GM19043 (cell line): ENCODE measurements around the gene GRAMD1B.
A peak's percentile ranks its signal among the peaks of the same experiment; 100 is the strongest.
"Not testable (repeated sequence)": the region's sequence is repeated elsewhere in the genome, so short reads cannot be mapped to it uniquely, and the experiment has no call there.

Experiments
- ATAC-seq: cut with Tn5 transposase; IDR thresholded peaks from one replicate; pipeline ENCODE4 v1.9.1; 2021; ENCODE audit warnings: low read depth; ENCODE audit not compliant: unreplicated experiment

The GRAMD1B gene

DNA sequence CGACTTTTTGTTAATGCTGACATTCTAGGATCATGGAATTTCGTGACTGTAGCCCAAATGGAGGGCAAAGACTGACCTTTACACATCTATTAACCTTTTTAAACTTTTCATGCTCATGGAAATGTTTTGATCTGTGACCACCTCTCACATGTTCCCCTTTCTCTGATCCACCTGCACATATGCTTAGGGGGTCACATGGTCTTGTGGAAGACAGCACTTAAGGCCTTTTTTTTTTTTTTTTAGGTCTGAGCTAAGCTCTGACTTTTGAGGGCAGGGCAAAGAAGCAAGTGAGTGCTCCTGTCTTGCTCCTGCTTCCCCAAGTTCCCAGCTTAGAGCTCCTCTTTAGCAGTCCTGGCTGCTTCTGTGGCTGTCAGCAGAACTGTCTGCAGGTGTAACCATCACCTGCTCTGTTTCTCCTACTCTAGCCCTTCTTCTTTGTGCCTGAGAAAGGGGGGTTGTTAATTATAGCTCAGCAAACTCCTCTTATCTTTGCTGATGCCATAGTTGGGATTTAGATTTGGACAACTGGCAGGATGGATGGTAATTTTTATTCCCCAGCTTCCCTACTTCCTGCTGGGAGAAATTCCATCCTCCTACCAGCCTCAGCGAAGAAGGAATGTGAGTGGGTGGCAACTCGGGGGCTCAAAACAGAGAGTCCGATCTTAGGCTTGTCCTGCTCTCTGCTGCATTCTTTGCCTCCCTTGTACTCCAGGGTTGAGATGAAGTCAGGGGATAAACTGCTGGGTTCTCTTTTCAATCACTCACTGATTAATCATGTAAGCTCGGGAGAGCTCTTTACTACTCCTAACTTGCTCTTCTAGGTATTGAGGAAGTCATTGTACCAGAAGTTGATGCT lies 64.4 kb downstream of the GRAMD1B start:
- ATAC-seq = no peak

DNA sequence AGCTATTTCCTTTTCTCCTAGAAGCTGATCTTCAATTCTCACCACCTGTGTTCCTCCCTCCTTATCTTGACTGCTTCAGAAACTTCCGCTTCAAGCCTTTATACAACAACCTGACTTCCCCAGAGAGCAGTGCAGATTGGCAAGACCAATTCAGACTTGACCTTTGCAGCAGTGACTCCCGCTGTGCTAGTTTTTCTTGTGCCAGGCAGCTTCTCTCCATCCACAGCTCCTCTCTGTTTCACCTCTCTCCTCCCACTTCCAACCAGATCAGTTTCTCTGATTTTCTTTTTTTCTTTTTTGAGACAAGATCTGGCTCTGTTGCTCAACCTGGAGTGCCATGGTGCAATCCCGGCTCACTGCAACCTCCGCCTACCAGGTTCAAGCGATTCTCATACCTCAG lies 74.3 kb downstream of the GRAMD1B start:
- no peak for ATAC-seq

DNA sequence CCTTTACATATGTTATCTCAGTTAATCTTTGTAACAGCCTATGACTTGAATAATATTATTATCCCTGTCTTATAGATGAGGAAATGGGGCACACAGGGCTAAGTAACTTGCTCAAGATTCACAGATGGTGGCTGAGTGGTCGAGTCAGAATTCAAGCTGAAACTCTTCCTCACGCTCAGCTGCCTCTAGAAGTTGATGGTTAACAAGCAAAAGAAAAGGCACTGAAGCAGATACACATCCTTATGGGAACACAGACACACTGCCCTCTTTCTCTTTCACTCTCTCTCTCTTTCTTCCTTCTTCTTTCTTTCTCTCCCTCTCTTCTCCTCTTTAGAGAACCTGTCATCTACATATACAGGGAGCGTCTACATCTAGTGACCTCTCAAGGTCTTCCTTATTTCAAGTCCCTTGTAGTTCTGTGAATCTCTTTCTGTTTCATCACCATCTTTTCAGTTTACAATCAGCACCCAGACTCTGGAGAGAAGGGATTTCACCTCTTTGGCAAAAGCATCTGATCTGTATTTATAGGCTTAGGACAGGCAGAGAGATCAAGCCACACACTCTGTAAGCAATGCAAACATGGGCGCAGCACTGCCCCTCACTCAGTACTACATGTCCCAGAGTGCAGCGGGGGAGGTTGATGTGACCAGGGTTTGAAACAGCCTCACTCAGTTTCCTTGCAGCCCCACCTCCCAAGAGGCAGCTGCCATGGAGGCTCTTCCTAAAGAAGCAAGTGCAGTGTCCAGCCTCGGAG lies 75.7 kb downstream of the GRAMD1B start:
- ATAC-seq = peak; percentile 71

DNA sequence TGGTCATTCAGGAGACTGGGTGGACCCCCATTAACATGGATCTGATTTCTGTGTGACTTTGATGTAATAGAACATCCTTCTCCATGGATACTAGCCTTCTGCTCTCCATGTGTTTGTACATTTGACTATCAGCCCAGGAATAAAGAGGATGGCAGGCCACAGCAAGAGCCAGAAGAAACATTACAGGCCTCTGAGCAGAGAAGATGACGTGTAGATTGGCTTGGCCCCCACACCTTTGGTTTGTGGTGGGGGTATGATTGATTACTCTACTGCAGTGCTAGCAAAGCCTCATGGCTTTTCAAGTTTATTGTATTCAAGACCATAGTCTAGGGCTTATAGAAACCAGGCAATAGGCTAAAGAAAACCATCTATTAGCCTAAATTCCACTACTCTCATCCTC lies 77.0 kb downstream of the GRAMD1B start:
- ATAC-seq = no peak

DNA sequence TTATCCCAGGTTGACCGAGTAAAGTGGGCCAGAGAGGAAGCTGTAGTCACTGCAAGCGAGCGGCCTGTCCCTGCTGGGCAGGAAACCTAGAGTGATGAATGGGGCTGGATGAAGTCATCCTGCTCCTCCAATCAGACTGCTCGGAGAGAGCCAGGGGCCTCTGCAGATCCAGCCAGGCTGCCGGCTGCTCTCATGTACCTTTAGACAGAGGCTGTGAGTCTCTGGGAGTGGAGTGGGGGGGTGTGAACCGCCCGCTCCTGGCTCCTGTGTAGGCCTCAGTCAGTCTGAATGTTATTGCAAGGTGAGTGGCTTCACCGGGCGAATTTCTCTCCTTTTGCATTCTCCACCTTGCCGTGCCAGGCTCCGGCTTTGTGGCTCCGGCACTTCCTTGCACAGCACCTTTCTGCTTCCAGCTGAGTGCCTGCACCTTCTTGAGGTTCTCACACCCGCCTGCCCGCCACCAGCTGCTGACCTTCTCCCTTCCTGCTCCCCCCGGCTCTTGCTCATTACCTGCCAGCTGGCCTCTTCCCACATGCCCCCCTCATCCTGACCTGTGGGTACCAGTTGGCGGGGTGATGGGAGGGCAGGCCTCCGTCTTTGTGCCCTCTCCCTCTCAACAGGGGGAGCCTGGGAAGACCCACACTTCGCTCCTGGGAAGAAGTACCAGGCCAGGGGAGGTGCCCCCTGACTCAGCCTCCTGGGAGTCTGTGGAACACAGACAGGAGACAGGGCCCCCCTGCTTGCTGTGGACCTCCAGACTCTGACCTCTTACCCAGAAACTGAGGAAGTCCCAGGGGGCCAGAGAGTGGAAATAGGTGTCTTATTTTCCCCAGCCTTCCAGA lies 79.9 kb downstream of the GRAMD1B start:
- no peak for ATAC-seq

- no peak for ATAC-seq
These were observed 80.5 kb downstream of the GRAMD1B start for GRCh38 chr11:123510579-123510905.

DNA sequence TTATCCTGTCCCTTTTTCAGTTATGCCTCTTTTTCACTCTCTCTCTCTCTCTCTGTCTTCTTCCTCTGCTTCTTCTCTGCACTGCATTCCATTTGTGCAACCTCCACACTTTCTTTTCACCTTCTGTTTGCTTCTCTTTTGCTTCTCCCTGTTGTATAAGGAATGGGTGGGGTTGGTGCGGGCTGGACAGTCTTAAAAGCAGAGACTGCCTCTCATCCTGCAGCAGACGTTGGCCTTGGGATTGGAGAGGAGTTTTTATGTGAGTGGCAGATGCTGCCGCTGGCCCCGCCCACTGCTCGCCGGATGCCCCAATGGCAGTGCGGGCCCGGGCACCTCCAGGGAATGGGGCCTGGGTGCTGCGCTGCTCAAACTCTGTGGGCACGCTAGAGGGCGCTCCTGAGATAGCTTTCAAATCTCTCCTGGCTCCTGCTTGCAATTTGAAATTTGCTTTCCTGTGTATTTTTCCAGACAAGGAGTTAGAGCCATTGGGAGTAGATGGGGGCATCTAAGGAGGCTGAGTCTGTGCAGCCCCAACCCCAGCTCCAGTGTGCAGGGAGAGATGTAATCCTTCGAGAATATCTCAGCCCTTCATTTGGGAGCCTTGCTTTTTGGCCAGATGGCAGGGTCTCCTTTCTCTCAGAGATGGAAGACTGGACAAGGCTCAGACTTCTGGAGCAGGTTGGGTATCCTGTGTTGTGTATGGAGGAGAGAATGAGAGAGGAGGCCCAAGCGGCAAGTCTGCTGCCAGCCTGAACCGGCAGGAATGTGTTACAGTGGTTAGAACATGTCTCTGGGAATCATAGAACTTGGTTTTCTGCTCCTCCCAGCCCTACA lies 81.2 kb downstream of the GRAMD1B start:
- peak; percentile 93 for ATAC-seq

GRCh38 chr11:123513309-123513708 lies 83.2 kb downstream of the GRAMD1B start:
- not testable (repeated sequence) for ATAC-seq

DNA sequence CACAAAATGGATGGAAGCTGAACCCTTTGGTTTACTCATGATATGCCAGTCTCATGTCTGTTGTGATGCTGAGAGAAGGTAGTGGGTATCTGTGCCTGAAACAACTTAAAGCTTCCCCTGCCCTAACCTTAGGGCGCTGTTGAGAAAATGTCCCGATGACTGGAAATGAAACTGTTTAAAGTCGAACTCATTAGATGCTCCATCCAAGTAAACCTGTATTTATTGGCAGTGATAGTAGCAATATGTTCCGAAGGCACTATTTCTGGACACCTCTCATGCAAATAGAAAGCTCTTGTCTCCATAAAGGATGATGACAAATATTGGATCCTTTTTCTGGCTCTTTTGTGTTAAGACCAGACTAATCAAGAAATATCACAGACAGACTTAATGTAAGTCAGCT lies 86.2 kb downstream of the GRAMD1B start:
- no peak for ATAC-seq

GRCh38 chr11:123517559-123518364 lies 87.7 kb downstream of the GRAMD1B start:
- ATAC-seq = peak; percentile 33

- ATAC-seq = peak; percentile 65
These were observed 88.5 kb downstream of the GRAMD1B start for GRCh38 chr11:123518496-123519054.

- no peak for ATAC-seq
These were observed 89.2 kb downstream of the GRAMD1B start for GRCh38 chr11:123519055-123519796.

- no peak for ATAC-seq
These were observed 89.7 kb downstream of the GRAMD1B start for GRCh38 chr11:123519797-123520193.

GRCh38 chr11:123520476-123520875 lies 90.4 kb downstream of the GRAMD1B start:
- ATAC-seq = not testable (repeated sequence)

GRCh38 chr11:123521001-123521400 lies 90.9 kb downstream of the GRAMD1B start:
- no peak for ATAC-seq

GRCh38 chr11:123521930-123522329 lies 91.9 kb downstream of the GRAMD1B start:
- ATAC-seq = no peak

DNA sequence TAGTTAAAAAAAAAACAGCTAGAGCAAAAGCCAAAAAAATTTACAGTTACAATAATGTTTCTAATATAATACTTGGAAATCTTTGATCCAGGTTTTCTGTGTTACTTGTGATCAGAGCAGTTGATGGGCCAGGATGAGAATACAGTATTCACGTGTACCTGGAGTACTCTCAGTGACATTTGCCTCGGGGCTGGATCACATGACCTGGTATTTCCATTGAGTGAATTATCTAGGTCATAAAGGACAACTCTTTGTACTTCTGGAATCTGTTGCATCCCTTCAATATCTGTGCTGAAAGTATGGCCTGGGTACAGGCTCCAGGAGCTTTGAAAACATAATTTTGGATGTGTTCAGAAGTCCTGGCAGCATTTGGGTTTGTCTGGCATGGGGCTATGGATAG lies 93.5 kb downstream of the GRAMD1B start:
- no peak for ATAC-seq

- no peak for ATAC-seq
These were observed 95.0 kb downstream of the GRAMD1B start for GRCh38 chr11:123525097-123525496.
